WI38 (cell line): Measurements from ENCODE around the gene BCAR3.

ENCODE experiments used
- H3K4me3 ChIP-seq: 2 replicates; pipeline ENCODE4 v1.5.1; 2011; ENCODE audit warnings: low read depth, mild to moderate bottlenecking, control low read depth, low read length
- TF ChIP-seq, protein P1 (sequence below): IDR thresholded peaks from 2 replicates; pipeline ENCODE4 v1.5.1; 2012; ENCODE audit warnings: low read depth, mild to moderate bottlenecking, control low read depth, low read length

The BCAR3 gene

DNA sequence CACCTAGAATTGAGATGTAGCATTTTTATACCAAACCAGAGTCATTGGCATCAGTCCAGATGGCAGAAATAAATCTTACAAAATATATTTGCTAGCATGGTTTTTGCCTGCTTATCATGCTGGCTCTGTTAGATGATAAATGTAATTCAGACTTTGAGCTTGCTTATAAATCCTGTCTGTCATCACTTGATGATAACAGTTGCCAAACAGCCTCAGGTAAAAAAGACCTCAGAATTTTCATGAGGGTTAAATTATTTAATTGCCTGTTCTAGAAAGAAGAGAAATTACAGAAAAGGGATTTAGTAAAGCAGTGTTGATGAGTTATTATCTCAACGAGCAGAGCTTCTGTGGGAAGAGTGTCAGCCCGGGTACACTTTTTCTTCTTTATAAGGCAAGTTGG, 150.4 kb downstream of the BCAR3 start:
- H3K4me3 ChIP-seq, result no peak overlapping the region
- TF ChIP-seq, protein P1, sequence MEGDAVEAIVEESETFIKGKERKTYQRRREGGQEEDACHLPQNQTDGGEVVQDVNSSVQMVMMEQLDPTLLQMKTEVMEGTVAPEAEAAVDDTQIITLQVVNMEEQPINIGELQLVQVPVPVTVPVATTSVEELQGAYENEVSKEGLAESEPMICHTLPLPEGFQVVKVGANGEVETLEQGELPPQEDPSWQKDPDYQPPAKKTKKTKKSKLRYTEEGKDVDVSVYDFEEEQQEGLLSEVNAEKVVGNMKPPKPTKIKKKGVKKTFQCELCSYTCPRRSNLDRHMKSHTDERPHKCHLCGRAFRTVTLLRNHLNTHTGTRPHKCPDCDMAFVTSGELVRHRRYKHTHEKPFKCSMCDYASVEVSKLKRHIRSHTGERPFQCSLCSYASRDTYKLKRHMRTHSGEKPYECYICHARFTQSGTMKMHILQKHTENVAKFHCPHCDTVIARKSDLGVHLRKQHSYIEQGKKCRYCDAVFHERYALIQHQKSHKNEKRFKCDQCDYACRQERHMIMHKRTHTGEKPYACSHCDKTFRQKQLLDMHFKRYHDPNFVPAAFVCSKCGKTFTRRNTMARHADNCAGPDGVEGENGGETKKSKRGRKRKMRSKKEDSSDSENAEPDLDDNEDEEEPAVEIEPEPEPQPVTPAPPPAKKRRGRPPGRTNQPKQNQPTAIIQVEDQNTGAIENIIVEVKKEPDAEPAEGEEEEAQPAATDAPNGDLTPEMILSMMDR, result no peak

DNA sequence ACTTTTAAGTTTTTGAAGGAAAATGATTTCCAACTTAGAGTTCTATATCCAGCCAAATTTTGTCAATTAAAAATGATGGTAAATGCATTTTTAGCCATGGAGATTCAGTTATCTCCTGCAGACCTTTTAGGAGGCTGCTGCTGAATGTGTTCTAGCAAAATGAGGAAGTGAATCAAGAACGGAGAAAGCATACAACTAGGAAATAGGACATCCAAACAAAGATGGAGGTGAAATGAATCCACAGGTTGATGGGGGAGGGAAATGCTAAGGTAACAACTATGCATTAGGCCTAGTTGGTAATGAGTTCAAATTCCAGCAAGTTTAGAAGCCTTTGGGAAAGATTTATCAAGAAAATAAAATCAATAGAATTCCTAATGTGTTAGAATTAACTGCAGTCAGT, 153.2 kb downstream of the BCAR3 start:
- no peak overlapping the region for H3K4me3 ChIP-seq
- TF ChIP-seq, protein P1, result no peak

DNA sequence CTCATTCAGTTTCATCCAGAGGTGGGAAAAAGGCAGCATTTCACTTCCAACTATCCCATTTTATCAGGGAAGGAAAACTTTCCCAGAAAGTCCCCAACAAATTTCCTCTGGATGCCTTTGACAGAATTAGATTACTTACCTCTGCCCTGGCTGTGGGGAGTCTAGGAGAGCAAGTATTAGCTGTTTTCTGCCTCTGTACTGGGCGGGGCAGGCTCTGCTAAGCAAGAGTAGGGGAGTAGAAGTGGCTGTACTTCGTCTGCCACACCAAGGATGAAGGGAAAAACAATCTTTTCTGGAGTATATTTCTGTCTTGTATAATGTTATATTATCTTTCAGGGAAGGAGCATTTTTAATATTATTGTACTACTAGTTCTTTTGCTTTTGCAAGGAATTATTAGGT, 155.2 kb downstream of the BCAR3 start:
- H3K4me3 ChIP-seq, result no peak overlapping the region
- TF ChIP-seq, protein P1, result no peak

DNA sequence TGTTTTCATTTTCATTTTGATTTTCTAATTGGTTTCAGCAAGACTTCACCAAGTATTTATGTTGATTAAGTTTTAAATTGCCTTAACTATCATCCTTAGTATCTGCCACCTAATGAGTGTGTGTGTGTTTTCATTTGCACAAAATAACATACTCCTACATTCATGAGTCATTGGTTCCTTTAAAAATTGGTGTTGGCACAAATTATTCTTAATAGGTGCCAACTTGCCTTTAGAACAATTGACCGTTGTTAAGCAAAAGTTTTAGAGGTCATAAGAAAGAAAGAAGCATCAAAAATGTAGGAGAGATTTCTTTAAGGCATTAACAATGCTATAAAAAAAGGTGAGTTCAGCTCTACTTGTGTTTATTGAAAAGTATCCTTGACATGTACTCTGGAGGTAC, 156.2 kb downstream of the BCAR3 start:
- TF ChIP-seq, protein P1, result no peak

DNA sequence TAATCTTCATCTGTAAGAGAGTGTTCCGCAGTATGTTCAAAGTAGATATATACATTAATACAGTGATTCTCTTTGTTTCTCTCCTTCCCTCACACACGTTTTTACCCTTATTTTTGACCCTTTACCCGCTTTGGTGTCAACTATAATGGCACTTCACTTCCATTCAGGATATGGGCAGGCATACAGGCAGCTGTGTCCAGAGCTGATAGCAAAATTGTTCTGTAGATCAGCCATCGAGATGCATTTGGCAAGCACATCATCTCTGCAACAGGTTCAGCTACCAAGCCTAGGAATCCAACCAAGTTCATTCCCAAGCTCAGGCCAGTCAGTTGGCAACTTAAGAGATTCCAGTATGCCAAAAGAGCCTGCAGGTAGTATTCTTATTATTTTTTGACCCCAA, 158.9 kb downstream of the BCAR3 start:
- no peak overlapping the region for H3K4me3 ChIP-seq
- TF ChIP-seq, protein P1, result no peak

More for the DNA sequence above, 156.2 kb downstream of the BCAR3 start:
- H3K4me3 ChIP-seq, result no peak overlapping the region

DNA sequence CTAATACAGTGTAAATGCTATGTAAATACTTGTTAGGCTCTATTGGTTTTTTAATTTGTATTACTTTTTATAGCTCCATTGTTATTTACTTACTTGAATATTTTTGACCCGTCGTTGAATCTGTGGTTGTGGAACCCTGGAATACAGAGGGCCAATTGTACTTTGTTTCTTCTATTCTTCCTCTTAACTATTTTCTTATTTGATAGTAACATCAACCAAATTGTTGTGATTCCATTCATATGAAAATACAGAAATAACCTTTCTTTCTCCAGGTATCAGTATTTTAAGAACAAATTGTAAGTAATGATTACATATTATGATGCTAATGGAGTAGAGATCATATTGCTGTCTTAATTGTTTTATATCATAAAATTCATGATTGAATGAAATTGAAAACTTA, 160.0 kb downstream of the BCAR3 start:
- TF ChIP-seq, protein P1, result no peak
- H3K4me3 ChIP-seq, result no peak overlapping the region

DNA sequence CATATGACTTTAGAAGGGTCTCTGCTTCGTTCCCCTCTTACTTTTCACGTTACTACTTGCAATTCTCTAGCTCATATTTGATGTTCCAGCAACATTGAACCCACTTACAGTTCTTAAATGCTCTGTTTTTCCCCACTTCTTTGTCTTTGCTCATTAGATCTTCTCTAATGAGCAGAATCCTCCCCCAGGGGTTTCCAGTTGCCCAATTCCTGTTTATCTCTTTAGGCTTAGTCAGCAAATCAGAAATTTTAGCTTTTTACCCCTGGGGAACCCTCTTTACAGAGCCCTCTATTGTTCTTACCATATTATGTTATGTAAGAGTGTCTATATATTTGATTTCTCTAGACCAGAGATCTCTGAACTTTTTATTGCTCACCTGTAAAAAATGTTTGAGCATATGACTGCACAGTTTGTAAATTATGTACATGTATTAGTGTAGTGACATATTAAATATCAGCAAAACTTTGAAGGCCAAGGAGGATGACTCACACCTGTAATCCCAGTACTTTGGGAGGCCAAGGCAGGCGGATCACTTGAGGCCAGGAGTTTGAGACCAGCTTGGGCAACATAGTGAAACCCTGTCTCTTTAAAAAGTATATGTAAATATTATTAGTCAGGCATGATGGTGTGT, 162.3 kb downstream of the BCAR3 start:
- TF ChIP-seq, protein P1, result no peak
- H3K4me3 ChIP-seq, result no peak overlapping the region
